D721Med (cell line): Measurements from ENCODE around the gene TNNT3.

Experiments used
- DNase-seq: peaks from one replicate; pipeline ENCODE4 v3.0.0; 2011; ENCODE audit warnings: low spot score; ENCODE audit not compliant: insufficient read length
- FAIRE-seq: peaks from 2 replicates; lab custom pipeline; 2011; peaks lifted over from hg19 to GRCh38; lab: Jason Lieb, UNC
- TF ChIP-seq, protein P1 (sequence below): IDR thresholded peaks from 2 replicates; pipeline ENCODE4 v1.5.1; 2012; ENCODE audit warnings: mild to moderate bottlenecking, control low read depth; ENCODE audit not compliant: insufficient read depth; ENCODE audit errors: missing control alignments

Gene TNNT3

DNA sequence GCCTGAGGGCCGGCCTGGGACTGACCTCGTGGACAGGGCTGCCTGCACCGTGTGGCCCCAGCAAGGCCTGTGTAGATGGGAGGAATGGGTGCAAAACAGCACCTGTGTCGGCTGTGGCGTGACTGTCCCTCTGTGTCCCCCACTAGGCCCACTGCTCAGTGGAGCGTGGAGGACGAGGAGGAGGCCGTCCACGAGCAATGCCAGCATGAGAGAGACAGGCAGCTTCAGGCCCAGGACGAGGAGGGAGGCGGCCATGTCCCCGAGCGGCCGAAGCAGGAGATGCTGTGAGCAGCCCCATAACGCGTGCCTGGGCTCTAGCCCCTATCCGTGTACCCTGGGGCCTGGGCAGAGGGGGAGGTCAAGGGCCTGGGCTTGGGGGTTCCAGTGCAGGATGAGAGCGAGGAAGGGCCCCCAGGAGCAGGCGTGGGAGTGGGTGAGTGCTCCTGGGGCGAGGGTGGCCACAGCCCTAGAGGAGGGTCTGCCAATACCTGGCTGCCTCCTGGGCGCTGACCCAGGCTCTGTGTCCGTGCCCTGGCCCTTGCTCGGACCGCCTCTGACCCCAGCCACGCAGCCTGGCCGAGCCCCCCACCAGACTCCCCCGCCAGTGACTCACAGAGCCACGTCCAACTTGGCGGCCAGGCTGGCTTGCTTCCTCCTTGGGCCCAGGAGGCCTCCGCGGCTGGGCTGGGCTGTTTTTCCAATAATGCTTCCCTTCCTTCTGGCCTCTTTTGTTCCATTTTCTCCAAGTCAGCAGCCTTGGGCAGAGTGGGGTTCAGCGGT, 39.4 kb upstream of the TNNT3 start:
- FAIRE-seq (no peak), DNase-seq (no peak)
- TF ChIP-seq, protein P1, sequence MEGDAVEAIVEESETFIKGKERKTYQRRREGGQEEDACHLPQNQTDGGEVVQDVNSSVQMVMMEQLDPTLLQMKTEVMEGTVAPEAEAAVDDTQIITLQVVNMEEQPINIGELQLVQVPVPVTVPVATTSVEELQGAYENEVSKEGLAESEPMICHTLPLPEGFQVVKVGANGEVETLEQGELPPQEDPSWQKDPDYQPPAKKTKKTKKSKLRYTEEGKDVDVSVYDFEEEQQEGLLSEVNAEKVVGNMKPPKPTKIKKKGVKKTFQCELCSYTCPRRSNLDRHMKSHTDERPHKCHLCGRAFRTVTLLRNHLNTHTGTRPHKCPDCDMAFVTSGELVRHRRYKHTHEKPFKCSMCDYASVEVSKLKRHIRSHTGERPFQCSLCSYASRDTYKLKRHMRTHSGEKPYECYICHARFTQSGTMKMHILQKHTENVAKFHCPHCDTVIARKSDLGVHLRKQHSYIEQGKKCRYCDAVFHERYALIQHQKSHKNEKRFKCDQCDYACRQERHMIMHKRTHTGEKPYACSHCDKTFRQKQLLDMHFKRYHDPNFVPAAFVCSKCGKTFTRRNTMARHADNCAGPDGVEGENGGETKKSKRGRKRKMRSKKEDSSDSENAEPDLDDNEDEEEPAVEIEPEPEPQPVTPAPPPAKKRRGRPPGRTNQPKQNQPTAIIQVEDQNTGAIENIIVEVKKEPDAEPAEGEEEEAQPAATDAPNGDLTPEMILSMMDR = no peak

DNA sequence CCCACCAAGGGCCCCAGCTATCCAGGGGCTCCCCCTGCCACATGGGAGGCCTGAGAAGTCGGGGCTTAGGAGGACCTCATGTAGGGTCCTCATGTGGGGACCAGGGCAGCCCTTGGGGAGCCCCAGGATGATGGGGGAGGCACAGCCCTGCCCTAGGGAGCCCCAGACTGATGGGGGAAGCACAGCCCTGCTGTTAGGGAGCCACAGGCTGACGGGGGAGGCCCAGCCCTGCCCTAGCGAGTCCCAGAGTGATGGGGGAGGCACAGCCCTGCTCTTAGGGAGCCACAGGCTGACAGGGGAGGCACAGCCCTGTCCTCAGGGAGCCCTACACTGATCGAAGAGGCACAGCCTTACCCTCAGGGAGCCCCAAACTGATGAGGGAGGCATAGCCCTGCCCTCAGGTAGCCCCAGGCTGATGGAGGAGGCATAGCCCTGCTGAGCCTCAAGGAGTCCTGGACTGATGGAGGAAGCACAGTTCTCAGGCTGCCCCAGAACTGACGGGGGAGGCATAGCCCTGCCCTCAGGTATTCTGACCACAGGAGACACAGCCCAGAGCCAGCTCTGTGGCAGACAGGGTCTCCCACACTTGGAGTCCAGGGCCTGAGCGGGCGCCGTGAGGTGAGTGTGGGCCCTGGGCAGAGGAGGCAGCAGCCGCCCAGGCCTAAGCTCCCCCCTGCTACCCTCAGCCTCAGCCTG, 38.6 kb upstream of the TNNT3 start:
- TF ChIP-seq, protein P1 = no peak
- FAIRE-seq = no peak
- DNase-seq = no peak

DNA sequence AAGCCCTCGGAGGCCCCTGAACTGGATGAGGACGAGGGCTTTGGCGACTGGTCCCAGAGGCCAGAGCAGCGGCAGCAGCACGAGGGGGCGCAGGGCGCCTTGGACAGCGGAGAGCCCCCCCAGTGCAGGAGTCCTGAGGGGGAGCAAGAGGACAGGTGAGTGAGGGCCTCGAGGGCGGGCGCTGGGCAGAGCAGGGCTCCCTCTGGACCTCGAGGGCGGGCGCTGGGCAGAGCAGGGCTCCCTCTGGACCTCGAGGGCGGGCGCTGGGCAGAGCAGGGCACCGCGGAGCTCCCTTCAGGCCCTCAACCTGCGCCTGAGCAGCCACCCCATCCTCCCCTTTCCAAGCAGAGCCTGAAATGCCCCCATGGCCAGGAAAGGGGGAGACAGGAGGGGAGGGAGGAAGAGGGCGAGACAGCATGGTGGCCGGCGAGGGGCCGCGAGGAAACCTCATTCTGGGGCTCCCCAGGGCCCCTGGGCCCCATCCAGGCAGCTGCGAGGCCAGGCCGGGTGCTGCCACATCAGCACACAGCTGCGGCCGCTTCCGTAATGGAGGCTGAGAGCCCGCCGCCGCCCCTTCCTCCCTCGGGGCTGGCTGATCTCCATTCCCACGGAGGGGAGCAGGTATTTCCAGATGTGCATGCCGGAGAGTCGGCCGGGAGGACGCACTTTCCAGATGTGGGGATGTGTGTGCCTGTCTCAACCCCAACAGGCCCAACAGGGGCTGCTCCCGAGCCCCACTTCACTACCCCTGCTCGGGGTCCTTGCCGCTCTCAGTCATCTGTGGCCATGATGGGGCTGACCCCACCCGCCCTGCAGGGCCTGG, 37.9 kb upstream of the TNNT3 start:
- TF ChIP-seq, protein P1 = no peak
- DNase-seq = no peak
- no peak for FAIRE-seq

DNA sequence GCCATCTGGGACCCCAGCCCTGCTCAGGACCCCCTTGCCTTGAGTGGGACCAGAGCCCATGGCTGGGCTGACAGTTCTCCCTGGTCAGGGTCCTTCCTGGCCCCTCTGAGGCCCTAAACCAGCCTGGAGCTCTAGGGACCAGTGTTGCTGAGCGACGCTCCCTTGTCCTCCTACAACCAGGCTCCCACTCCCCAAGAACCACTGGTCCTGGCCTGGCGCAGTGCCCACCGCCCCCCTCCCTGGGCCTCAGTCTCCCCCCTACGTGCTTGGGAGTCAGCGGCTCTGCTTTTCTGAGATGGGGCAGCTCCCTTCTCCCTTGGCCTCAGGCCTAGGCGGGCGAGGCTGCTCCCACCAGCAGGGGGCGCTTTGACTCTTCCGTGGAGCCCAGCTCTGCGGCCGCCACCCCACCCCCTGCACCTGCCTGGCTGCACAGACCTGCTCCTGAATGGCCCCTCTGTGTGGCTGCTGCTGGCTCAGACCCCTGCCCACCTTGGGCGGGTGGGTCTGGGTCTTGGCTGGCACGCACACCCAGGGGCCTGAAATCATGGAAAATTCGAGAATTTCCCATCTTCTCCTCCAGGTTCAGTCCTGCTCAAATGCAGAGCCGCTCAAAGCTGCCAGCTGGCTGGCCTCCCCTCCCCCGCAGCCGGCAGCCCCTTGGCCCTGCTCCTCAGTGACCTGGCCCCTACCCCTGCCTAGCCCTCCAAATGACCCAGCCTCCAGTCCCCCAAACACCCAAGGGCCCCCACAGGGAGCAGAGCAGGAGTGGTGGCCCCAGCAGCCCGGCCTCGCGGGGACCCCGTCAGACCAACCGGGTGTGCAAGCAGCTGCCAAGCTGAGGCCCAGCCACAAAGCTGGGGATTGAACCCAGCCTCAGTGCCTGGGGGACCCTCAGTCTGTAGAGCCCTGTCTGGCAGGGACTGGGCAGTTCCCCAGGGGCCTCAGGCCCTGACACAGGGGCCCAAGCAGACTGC, 37.0 kb upstream of the TNNT3 start:
- no peak for FAIRE-seq

DNA sequence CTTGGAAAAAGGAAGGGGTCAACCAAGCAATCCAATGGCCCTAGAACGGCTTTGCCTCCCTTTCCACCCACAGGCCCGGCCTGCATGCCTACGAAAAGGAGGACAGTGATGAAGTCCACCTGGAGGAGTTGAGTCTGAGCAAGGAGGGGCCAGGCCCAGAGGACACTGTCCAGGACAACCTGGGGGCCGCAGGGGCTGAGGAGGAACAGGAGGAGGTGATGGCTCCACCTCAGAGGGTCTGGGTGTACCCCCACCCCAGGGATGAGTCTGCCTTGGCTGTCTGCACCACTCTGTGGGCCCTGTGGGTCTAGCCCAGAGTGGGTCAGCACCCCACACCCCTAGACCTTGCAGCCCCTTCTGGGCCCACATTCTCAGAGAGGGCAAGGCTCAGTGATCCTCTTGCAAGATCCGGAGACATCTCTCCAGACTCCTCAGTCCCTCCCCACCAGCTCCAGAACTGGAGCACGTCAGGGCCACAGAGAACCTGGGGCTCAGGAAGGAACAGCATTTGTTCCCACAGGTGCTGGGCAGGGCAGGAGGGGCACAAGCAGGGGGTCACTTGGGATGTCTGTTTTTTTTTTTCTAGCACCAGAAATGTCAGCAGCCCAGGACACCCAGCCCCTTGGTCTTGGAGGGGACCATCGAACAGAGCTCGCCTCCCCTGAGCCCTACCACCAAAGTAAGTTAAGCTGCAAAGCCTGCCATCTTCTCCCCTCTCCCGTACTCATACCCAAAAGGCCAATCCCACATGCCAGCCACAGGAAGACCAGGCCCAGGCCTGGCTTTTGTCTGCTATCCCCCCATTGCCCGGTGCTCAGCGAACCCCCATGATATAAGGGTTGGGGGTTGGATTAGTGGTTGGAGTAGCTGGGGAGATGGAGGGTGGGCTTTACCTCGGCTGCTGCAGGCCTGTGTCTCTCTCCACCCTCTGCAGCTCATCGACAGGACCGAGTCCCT, 35.9 kb upstream of the TNNT3 start:
- DNase-seq (no peak), FAIRE-seq (no peak)
- TF ChIP-seq, protein P1 = no peak

More for the DNA sequence above, 37.0 kb upstream of the TNNT3 start:
- TF ChIP-seq, protein P1 = peak; percentile 78
- peak; percentile 75 for DNase-seq
